Fibroblast of upper back skin (primary cell): ENCODE data around the gene PRKCA.
"Not testable (repeated sequence)": the region's sequence is repeated elsewhere in the genome, so short reads cannot be mapped to it uniquely, and the experiment has no call there.

Experiments used
- DNase-seq: peaks from one replicate; pipeline ENCODE4 v3.0.0-alpha.2; 2013

PRKCA gene

DNA sequence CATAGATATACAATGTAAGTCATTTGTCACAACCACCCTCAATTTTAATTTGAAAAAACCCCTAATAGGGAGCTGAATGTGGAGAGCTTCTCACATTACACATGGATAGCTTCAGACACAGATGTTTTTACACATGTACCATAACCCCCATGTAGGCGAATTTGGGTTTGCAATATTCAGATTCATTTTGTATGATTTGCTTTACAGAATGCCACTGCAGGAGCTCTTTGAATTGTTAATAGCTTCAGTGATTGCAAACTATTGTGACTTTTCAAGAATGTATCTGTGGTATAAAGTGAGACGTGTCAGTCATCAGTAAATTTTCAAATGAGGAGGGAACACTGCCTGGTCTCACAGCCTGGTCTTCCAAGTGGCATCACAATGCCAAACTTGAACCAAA, 419.9 kb downstream of the PRKCA start:
- no peak for DNase-seq

- DNase-seq, result peak; percentile 63
Observed at GRCh38 chr17:66724581-66725341, 422.3 kb downstream of the PRKCA start.

- not testable (repeated sequence) for DNase-seq
Observed at GRCh38 chr17:66725438-66725837, 423.0 kb downstream of the PRKCA start.

- DNase-seq, result no peak
Observed at GRCh38 chr17:66725956-66726355, 423.5 kb downstream of the PRKCA start.

DNA sequence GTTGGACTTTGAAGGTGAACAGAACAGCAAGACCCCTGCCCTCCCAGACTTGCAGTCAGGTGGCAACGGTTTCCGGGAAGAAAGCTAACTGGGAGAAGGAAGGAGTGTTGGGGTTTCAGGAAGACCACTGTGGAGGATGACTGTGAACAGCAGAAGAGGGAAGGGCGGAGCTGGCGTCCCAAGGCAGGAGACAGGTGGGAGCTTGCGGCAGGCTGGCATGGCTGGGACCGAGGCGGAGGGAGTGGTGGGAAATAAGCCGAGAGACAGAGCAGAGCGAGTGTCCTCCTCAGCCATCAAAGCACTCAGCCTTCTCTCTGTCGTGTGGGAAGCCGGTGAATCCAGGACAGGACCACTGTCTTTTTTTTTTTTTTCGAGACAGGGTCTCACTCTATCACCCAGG, 424.0 kb downstream of the PRKCA start:
- DNase-seq, result no peak

GRCh38 chr17:66726846-66727245, 424.4 kb downstream of the PRKCA start:
- no peak for DNase-seq

GRCh38 chr17:66727634-66728570, 425.5 kb downstream of the PRKCA start:
- DNase-seq, result peak; percentile 46

DNA sequence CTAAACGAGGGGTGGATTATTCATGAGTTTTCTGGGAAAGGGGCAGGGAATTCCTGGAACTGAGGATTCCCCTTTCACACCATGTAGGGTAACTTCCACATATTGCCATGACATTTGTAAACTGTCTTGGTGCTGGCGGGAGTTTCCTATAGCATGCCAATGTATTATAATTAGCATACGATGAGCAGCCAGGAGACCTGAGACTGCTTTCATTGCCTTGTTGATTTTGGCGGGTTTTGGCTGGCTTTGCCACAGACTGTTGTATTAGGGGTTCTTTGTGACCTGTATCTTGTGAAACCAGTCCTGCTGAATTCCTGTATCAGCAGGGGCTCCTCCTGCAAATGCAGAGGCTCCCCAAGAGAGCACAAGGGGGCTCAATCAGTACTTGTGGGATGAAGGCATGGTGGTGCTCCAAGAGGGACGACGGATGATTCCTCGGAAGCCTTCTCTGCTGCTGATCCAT, 428.1 kb downstream of the PRKCA start:
- no peak for DNase-seq

DNA sequence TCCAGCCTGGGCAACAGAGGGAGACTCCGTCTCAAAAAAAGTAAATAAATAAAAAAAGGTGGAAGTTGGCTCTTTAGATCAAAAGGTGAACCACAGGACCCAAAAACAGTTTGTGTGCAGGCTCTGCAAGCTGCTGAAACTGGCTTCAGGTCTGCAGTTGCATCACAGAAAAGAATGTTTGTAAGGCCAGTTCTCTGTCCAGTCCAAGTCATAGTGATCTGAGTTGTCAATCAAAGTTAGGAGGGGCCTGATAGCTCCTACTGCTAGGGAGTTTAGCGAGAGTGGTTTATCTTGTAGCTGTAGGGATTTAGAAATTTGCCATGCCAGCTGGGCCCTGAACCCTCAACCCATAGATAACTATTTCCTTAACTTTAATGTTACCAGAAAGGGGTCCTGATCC, 431.3 kb downstream of the PRKCA start:
- no peak for DNase-seq

DNA sequence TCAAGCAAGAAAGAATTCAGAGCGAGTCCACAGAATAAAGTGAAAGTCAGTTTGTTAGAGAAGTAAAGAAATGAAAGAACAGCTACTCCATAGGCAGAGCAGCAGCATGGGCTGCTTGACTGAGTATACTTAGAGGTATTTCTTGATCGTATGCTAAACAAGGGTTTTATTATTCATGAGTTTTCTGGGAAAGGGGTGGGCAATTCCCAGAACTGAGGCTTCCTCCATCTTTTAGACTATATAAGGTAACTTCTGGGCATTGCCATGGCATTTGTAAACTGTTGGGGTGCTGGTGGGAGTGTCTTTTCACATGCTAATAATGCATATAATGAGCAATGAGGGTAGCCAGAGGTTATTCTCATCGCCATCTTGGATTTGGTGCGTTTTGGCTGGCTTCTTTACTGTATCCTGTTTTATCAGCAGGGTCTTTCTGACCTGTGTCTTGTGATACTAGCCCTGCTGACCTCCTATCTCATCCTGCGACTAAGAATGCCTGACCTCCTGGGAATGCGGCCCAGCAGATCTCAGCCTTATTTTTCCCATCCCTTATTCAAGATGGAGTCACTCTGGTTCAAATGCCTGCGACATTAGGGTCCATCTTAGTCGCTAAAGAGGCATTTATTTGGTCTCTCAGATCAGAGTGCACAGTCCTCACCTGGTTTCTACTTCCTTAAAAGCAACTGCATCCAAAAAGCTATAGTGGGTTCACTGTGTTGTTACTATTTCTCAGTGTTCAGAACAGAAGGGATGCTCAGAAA, 432.0 kb downstream of the PRKCA start:
- DNase-seq, result no peak

GRCh38 chr17:66737524-66737923, 435.1 kb downstream of the PRKCA start:
- peak; percentile 56 for DNase-seq

DNA sequence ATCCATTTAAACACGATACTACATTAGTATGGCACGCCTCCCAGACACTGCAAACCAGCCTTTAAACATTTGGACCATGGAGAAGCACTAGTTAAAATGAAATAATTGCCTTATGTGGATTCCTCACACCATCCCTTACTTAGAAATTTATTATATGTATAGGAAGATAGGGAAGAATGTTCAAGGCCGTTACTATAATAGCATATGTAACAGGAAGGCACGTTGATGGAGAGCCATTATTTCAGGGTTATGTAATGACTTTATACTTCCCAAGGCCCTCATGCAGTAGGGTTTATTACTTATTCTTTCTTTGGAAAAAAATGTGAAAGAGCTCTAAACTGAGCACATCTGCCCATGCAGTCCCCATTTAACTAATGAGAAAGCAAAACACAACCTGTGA, 435.9 kb downstream of the PRKCA start:
- no peak for DNase-seq

DNA sequence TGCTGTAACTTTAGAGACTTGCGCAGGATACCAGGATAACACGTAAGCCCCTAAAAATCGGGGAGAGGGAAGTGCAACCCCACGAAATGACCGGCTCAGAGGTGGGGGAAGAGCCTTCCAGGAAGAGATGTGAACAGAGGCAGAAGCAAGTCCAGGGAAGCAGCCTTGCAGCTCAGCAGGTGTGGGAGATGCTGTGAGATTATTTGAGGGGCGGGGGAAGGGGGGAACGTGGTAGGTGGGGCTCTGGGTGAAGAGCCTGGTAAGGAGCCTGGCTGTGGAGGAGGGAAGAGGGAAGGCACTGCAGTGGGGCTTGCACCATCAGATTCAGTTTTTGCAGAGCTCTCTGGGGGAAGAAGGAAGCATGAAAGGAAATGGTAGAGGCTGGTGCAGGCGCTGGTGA, 437.1 kb downstream of the PRKCA start:
- no peak for DNase-seq

- no peak for DNase-seq
Observed at GRCh38 chr17:66740226-66740625, 437.8 kb downstream of the PRKCA start.

DNA sequence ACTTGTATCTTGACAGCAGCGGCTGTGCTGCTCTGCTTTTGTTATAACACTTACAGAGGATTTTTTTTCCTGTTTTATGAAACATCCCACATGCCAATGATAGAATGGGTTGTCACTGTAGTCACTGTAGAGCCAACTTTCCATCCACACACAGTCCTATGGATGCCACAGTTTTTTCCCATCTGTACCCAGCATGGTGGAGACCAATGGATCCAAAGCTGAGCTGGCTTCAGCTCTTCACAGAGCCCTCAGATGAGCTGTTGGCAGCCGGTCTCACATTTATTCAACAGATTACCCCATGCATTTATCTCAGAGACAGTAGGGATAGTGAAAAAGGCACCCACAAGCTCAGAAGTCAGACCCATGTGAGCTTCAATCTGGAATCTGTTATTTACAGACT, 441.1 kb downstream of the PRKCA start:
- DNase-seq, result no peak

DNA sequence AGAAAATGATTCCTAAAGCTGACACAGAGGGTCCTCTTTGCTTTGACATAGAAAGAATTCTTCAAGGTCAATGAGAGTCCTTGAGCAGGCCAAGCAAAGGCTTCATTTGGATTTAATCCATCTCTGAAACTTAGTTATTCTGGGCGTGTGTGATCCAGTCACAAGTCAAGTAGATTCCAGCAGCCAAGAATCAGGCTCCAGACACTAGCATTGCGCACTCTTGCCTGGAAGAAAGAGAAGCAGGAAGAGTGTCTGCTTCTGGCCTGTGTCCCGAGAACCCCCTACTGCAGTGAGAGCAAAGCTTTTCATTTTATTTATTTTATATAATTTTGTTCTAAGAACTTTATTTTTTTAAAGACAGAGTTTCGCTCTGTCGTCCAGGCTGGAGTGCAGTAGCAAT, 444.3 kb downstream of the PRKCA start:
- peak; percentile 18 for DNase-seq

DNA sequence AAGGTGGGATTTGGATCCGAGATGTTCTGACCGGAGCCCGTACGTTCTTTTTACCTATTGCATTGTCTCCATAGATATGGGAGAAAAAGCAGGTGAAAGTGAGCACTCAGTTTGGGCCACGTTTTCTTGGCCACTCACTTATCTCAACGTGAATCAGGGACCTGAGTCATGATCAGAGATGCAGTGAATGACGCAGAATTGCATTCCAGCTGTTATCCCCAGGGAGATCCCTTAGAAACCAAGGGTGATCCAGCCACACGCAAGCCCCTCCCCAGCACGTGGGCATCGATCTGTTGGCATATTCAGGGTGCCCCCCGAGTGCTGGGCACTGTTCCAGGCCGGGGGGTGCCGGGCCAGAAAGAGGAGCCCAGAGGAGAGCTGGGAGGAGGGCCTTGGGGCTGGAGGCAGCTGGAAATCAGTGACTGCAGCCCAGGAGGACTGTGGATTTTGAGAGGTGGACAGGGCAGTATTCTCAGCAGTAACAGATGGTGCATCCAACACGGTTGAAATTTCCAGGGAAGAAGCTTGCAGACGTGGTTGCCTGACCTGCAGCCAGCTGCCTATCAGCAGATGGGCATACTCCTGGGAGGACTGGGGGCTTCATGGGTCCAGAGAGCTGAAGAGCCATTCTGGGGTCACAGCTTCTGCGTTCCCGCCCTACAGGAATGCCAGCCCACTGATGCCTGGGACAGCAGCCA, 445.3 kb downstream of the PRKCA start:
- peak; percentile 74 for DNase-seq

DNA sequence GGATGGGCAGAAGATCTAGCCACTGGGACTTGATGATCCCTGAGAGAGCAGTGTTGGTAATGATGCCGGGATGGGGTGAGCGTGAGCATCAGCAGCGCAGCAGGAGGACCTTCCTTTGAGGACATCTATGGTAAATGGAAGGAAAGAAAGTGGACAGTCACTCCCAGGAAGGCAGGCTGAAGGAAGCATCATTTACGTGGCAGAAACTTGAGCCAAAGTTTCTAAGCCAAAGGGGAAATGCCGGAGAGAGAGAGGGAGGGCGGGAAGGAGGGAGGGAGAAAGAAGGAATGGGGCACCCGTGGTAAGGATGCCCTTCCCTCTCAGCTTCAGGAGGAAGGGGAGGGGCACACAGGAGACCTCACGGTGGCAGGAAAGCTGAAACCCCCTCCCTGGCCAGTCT, 446.2 kb downstream of the PRKCA start:
- DNase-seq, result no peak

- DNase-seq, result no peak
Observed at GRCh38 chr17:66749217-66749832, 446.9 kb downstream of the PRKCA start.

- no peak for DNase-seq
Observed at GRCh38 chr17:66750116-66750515, 447.7 kb downstream of the PRKCA start.

DNA sequence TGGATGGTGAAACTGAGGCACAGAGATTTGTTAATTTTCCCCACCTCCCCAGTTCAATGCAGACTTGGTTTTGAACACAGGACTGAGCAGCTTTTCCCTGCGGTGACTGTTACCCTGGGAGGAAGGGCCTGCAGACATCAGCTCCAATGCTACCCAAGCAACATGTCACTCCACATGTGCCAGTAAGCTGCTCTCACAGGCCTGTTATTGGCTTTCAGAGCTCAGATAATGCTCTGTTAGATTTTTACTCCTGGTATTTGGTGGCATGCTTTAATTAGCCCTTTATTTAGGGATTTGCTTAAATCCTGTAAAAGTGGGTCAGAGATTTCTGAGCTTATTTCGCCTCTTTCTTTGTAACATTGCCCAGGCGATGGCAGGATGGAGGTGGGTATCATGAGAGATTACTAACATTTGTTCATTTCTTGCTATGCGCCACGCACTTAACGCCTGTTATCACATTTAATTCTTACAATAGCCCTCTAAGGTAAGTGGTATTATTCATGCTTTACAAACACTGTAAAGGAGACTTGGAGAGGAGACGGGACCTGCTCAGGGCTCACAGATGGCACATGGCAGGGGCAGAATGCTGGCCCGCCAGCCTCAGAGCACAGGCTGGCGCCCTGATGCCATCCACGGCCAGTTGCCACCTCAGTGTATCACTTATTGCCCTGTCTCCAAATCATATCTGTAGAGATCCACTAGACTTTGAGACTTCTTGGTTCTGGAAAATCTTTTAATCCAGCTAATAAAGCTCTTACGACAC, 448.5 kb downstream of the PRKCA start:
- DNase-seq, result no peak
